GM21825 (cell line): Measurements from ENCODE around the gene AFDN.

Experiments
- ATAC-seq: cut with Tn5 transposase; IDR thresholded peaks from one replicate; pipeline ENCODE4 v1.9.1; 2021; ENCODE audit warnings: mild to moderate bottlenecking, moderate library complexity; ENCODE audit not compliant: unreplicated experiment

AFDN gene

GRCh38 chr6:168013250-168013915, 186.7 kb downstream of the AFDN start:
- ATAC-seq = no peak

- no peak for ATAC-seq
Measured at GRCh38 chr6:168014428-168014827, 187.7 kb downstream of the AFDN start.

GRCh38 chr6:168015009-168015408, 188.3 kb downstream of the AFDN start:
- no peak for ATAC-seq

- ATAC-seq = no peak
Measured at GRCh38 chr6:168015482-168016175, 188.9 kb downstream of the AFDN start.

- ATAC-seq = no peak
Measured at GRCh38 chr6:168016176-168016620, 189.5 kb downstream of the AFDN start.

GRCh38 chr6:168016721-168017525, 190.2 kb downstream of the AFDN start:
- no peak for ATAC-seq

- no peak for ATAC-seq
Measured at GRCh38 chr6:168017629-168018028, 190.9 kb downstream of the AFDN start.

GRCh38 chr6:168018664-168019063, 192.0 kb downstream of the AFDN start:
- ATAC-seq = no peak

- ATAC-seq = no peak
Measured at GRCh38 chr6:168020242-168020641, 193.5 kb downstream of the AFDN start.

- ATAC-seq = no peak
Measured at GRCh38 chr6:168021581-168021980, 194.9 kb downstream of the AFDN start.
